H1 (cell line): ENCODE results near the gene GRK5. TPM values are rescaled to one million over a fixed set of nuclear protein-coding genes. Genes with fewer than 3 reads are reported as not detected.

ENCODE experiments used
- NRF1 ChIP-seq: IDR thresholded peaks from 2 replicates; pipeline ENCODE4 v1.6.1; 2011; ENCODE audit warnings: mild to moderate bottlenecking, low read depth, low read length, improper control_type of control experiment
- RAD21 ChIP-seq, 2 experiments: IDR thresholded peaks in 1 of 2; conservative IDR thresholded peaks in 1 of 2; 2 replicates each; pipeline ENCODE4 v1.6.1; 2011; ENCODE audit warnings: low read depth in 2 of 2, low read length in 2 of 2, improper control_type of control experiment in 1 of 2, inconsistent platforms in 1 of 2, mild to moderate bottlenecking in 1 of 2, moderate library complexity in 1 of 2
- polyA plus RNA-seq, 7 experiments: library from polyadenylated mRNA; depleted of rRNA in 3 of 7; stranded (reverse) in 5 of 7; unstranded in 2 of 7; fragments of >200 nt in 5 of 7; fragments of 200-250 nt in 2 of 7; gene quantifications; 1 replicate in 5 of 7; 2 replicates in 1 of 7; 4 replicates in 1 of 7; pipeline versions ENCODE4 v1.2.1 to v1.2.3, GENCODE V29; 2011 to 2013; ENCODE audit warnings: missing spikeins in 2 of 7, mixed read lengths in 2 of 7
- total RNA-seq: library from RNA; stranded (reverse); fragmentation: NEBNext Ultra II Directional; extraction: Animal tissue kit (Norgen Biotek cat#: 25700); gene quantifications from 2 replicates; pipeline ENCODE4 v1.2.1, GENCODE V29; 2021

The GRK5 gene
- total and polyA plus RNA-seq, 2 of the 8 experiments (the other 6 are each of a cell fraction or from before 2014, with no cell fraction given) = 0.54 to 2.5 TPM

GRCh38 chr10:119337796-119338432, 130.5 kb downstream of the GRK5 start (continued):
- no peak for TF ChIP-seq RAD21 (IDR thresholded peaks at IDR 0.05 in 1 of 2, conservative IDR thresholded peaks at IDR 0.05 in 1 of 2; ENCODE audit: low read depth in 2 of 2, low read length in 2 of 2)
- TF ChIP-seq NRF1 = no peak
